Stimulated activated naive CD8-positive, alpha-beta T cell treated with anti-CD3 and anti-CD28 coated beads, Interleukin-15, Interleukin-2, amounts not matched to agents 100 ng/mL and 50 ng/mL, for 24 hours (primary cell): ENCODE data around the gene GSDME.
A peak's percentile ranks its signal among the peaks of the same experiment; 100 is the strongest.

Experiments
- H3K27ac Mint-ChIP-seq: one replicate; pipeline ENCODE4 v1.8.0; 2021; ENCODE audit warnings: mild to moderate bottlenecking, mixed read lengths
- H3K27me3 Mint-ChIP-seq: one replicate; pipeline ENCODE4 v1.8.0; 2021; ENCODE audit warnings: mixed read lengths
- H3K36me3 Mint-ChIP-seq: one replicate; pipeline ENCODE4 v1.8.0; 2021; ENCODE audit warnings: low read depth, mixed read lengths
- H3K4me1 Mint-ChIP-seq: one replicate; pipeline ENCODE4 v1.8.0; 2021; ENCODE audit warnings: low read depth, mixed read lengths
- H3K4me3 Mint-ChIP-seq: one replicate; pipeline ENCODE4 v1.8.0; 2021; ENCODE audit warnings: mild to moderate bottlenecking, mixed read lengths
- H3K9me3 Mint-ChIP-seq: one replicate; pipeline ENCODE4 v1.8.0; 2021; ENCODE audit warnings: mixed read lengths

The GSDME gene

GRCh38 chr7:24654305-24654704 is 103.0 kb downstream of the GSDME start:
- Mint-ChIP-seq H3K36me3 (peaks cover 39% of the 10 kb centered on the region), H3K4me1 (peaks cover 17% of the 10 kb centered on the region), H3K27ac (no peak overlapping the region), H3K4me3 (no peak overlapping the region), H3K27me3 (no peaks in the 10 kb centered on the region), H3K9me3 (no peaks in the 10 kb centered on the region)

GRCh38 chr7:24653316-24654085 is 103.8 kb downstream of the GSDME start:
- no peaks in the 10 kb centered on the region for H3K27me3 Mint-ChIP-seq
- no peak overlapping the region for H3K27ac Mint-ChIP-seq

GRCh38 chr7:24652251-24652939 is 104.9 kb downstream of the GSDME start:
- Mint-ChIP-seq H3K27me3 (no peaks in the 10 kb centered on the region), H3K9me3 (no peaks in the 10 kb centered on the region), H3K27ac (no peak overlapping the region), H3K4me3 (no peak overlapping the region), H3K4me1 (peaks cover 17% of the 10 kb centered on the region), H3K36me3 (peaks cover 35% of the 10 kb centered on the region)

More at GRCh38 chr7:24653316-24654085, 103.8 kb downstream of the GSDME start:
- peaks cover 17% of the 10 kb centered on the region for H3K4me1 Mint-ChIP-seq
- peaks cover 33% of the 10 kb centered on the region for H3K36me3 Mint-ChIP-seq
- no peaks in the 10 kb centered on the region for H3K9me3 Mint-ChIP-seq
- H3K4me3 Mint-ChIP-seq = peak overlapping the region; percentile 38
